Tibial nerve (tissue), 4 donors: ENCODE data around the gene LUC7L2.

ENCODE experiments used
- CTCF ChIP-seq, 5 experiments: fragments of 200-600 bp in 3 of 5; fragments of 450-650 bp in 2 of 5; sonication (generic) in 3 of 5; IDR thresholded peaks; one replicate each; pipeline ENCODE4 v1.5.1; 2016 to 2019; ENCODE audit warnings: antibody characterized with exemption in 5 of 5, mild to moderate bottlenecking in 3 of 5, moderate library complexity in 2 of 5
- EP300 ChIP-seq, 2 donors: sonication (generic); formaldehyde crosslinking; IDR thresholded peaks; one replicate each; pipeline ENCODE4 v1.6.1; 2017; ENCODE audit warnings: antibody characterized with exemption in 2 of 2, mild to moderate bottlenecking in 1 of 2
- POLR2A ChIP-seq, 2 donors: fragments of 450-650 bp; IDR thresholded peaks; one replicate each; pipeline ENCODE4 v1.6.1; 2017; ENCODE audit warnings: antibody characterized with exemption in 2 of 2, mild to moderate bottlenecking in 2 of 2, moderate library complexity in 2 of 2

GRCh38 chr7:139424004-139424403 is 64.3 kb downstream of the LUC7L2 start:
- TF ChIP-seq EP300 (IDR thresholded peaks at IDR 0.05) (no peak), CTCF (IDR thresholded peaks at IDR 0.05) (no peak), POLR2A (IDR thresholded peaks at IDR 0.05) (no peak)
